HG03442 (cell line): Measurements from ENCODE around the gene TUBA3C.
"Not testable (repeated sequence)": the region's sequence is repeated elsewhere in the genome, so short reads cannot be mapped to it uniquely, and the experiment has no call there.

ENCODE experiments used
- ATAC-seq: cut with Tn5 transposase; IDR thresholded peaks from one replicate; pipeline ENCODE4 v1.9.1; 2021; ENCODE audit warnings: mild to moderate bottlenecking, moderate library complexity; ENCODE audit not compliant: unreplicated experiment

Gene TUBA3C

DNA sequence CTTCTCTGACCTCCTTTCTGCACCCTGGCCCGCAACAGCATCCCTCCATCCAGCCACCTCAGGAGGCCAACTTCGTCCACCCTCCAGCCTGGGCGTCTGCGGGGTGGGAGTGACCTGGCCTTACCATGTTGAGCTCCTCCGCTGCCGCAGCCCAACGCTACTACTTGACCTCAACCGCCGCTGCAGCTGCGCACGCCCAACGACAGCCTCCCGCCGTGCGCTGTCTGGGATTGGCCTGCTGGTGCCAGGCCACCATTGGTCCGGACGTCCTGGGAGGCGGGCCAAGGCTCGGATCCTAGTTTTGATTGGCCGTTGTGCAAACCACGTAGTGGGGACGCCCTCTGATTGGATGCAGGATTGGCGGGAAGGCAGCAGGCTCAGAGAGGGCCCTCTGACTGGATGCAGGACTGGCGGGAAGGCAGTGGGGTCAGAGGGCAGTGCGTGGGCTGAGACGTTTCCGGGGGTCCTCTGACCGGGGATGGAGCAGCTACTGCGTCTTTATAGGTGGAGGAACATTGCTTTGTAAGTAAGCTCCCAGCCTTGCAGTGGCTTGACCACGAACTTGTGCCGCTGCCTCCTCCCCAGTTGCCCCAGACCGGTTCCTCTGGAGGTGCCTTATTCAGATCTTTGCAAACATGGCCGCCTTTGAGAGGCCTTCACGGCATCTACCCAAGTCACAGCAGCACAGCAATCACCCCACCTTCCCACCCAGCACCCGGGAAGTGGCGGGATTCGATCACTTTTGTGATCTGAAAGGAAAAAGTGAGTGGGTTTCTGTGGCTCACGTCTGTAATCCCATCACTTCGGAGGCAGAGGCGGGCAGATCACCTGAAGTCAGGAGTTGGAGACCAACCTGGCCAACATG, at the start of gene TUBA3C:
Gene TUBA3C, minus strand, starts transcription at position 204 of the 865 bp plus-strand sequence. Its CDS starts 77 bp downstream, at position 127.
- ATAC-seq = no peak

- not testable (repeated sequence) for ATAC-seq
Observed at GRCh38 chr13:19207413-19207812, 25.8 kb upstream of the TUBA3C start.

DNA sequence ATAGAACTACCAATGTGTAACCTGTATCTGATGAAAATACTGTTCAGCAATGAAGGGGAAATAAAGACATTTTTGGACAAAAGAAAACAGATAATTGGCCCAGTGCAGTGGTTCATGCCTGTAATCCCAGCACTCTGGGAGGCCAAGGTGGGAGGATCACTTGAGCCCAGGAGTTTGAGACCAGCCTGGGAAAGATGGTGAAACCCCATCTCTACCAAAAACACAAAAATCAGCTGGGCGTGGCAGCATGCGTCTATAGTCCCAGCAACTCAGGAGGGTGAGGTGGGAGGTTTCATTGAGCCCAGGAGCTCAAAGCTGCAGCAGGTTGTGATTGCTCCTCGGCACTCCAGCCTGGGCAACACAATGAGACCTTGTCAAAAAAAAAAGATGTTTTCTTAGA, 11.0 kb upstream of the TUBA3C start:
- ATAC-seq = not testable (repeated sequence)

GRCh38 chr13:19189911-19190310, 8.3 kb upstream of the TUBA3C start:
- ATAC-seq = not testable (repeated sequence)

GRCh38 chr13:19189368-19189767, 7.7 kb upstream of the TUBA3C start:
- not testable (repeated sequence) for ATAC-seq

- no peak for ATAC-seq
Observed at GRCh38 chr13:19185865-19186645, 4.4 kb upstream of the TUBA3C start.

- no peak for ATAC-seq
Observed at GRCh38 chr13:19185086-19185864, 3.7 kb upstream of the TUBA3C start.

- ATAC-seq = no peak
Observed at GRCh38 chr13:19184176-19184575, 2.6 kb upstream of the TUBA3C start.

DNA sequence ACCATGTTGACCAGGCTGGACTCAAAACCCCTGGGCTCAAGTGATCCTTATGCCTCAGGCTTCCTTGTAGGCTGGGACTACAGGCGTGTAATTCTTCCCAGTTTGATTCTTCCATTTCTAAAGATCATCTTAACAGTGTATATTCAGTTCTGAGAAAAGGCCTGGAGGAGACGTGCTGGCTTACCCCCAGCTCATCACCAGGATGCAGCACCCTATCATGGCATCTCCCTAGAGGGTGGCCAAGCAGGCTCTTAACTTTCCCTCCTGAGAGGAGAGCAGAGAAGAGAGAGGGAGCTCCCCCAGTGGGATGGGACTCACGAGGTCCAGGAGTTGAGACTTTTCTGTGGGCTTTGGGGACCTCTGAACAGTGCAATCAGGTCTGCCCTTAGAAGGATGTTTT, 2.1 kb upstream of the TUBA3C start:
- ATAC-seq = no peak

DNA sequence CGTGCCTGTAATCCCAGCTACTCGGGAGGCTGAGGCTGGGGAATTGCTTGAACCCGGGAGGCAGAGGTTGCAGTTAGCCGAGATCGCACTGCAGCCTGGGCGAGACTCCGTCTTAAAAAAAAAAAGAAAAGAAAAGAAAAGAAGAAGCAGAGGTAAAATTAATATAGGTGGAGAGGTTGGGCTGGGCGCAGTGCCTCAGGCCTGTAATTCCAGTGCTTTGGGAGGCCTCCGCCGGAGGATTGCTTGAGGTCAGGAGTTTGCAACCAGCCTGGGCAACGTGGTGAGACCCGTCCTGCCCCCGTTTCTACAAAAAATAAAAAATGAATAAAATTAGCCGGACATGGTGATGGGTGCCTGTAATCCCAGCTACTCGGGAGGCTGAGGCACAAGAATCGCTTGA, 912 bp upstream of the TUBA3C start:
- ATAC-seq = no peak

- no peak for ATAC-seq
Observed at GRCh38 chr13:19181021-19181620, 503 bp downstream of the TUBA3C start.

DNA sequence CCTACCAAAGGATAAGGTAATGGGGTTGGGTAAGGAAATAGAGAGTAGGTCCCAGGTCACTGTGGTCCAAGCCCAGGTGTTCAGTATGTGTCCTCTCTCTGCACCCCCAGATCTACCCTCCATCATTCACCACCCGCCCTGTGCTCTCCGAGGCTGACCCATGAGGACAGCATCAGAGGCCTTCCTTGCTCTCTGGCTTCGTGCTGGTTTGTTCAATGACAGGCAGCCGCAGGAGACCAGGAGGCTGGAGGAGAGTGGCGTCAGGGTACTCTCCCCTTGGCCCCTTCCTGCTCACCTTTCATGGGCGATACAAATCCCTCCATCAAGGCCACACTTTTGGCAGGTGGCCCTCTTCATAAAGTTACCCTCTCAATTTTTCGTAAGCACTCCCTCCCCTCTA, 1.7 kb downstream of the TUBA3C start:
- ATAC-seq = no peak

DNA sequence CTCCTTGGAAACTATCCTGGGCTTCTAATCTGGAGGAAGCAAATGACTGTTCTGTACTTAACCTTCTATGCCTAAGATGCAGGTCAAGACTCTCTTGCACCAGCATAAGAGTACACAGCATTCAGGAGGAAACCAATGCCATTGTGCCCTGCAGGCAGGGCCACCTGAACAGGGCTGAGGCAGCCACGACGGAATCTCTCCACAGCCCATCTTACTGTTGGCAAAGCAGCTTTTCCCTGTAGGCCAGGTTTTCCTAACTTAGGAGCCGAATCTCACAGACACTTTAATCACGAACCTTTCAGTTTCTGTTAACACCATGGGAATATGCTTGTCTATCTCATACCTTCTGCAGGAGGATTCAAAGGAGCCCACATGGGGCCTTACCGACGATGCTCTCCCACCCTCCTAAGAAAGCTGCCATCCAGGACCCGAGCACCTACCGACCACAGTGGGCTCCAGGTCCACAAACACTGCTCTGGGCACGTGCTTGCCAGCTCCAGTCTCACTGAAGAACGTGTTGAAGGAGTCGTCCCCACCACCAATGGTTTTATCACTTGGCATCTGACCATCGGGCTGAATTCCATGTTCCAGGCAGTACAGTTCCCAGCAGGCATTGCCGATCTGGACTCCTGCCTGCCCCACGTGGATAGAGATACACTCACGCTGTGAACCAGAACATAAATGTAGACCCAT, 2.6 kb downstream of the TUBA3C start:
- no peak for ATAC-seq

- ATAC-seq = not testable (repeated sequence)
Observed at GRCh38 chr13:19176981-19177776, 4.4 kb downstream of the TUBA3C start.

DNA sequence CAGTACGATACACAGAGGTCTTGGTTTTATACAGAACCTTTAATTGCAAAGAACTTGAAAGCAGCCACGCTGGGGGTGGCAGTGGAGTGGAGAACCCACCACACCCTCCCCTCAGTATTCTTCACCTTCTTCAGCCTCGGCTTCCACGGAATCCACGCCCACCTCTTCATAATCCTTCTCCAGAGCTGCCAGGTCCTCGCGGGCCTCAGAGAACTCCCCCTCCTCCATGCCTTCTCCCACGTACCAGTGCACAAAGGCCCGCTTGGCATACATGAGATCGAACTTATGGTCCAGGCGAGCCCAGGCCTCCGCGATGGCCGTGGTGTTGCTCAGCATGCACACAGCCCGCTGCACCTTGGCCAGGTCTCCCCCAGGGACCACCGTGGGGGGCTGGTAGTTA, 7.9 kb downstream of the TUBA3C start:
- no peak for ATAC-seq

- ATAC-seq = no peak
Observed at GRCh38 chr13:19172647-19173030, 9.0 kb downstream of the TUBA3C start.

- ATAC-seq = no peak
Observed at GRCh38 chr13:19172007-19172646, 9.5 kb downstream of the TUBA3C start.

DNA sequence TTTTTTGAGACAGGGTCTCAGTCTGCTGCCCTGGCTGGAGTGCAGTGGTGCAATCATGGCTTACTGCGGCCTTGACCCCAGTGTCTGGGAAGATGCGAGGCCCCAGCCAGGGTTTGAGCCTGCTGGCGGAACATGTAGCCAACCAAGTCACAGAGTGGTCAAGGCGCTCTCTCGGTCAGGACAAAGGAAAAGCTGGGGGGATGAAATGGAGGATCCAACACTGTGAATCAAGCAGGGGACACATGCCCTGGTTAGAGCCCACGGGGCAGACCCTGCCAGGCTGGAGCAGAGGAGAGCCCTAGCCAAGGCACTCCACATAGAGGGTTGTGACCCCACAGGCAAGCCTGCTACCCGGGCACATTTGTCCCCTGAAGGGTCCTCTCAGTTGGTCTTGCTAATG, 10.1 kb downstream of the TUBA3C start:
- ATAC-seq = no peak

DNA sequence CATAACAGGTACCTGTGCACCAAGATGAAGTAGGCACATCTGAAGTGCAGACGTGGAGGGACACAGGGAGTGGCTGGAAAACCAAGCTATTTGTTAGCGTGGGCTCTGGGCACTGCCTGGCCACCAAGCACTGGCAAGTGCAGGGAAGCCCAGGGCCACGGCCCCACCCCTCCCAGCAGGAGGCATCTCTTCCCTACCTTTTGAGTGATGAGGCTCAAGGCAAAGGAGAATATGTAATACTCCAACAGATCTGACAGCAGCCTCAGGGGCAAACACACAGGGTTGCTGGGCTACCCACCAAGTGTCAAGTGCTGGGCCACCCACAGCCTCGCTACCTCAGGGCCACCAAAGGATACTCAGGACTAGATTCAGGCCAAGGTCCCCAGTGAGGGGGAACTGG, 11.6 kb downstream of the TUBA3C start:
- no peak for ATAC-seq
